Bronchial epithelial cell (primary cell): Measurements from ENCODE around the gene SLC35G1. TPM values are rescaled to one million over a fixed set of nuclear protein-coding genes. Genes with fewer than 3 reads are reported as not detected.

Experiments
- DNase-seq: peaks from one replicate; pipeline ENCODE4 v3.0.0-alpha.2; 2010; ENCODE audit warnings: low read depth
- FAIRE-seq: peaks from 2 replicates; lab custom pipeline; 2011; peaks lifted over from hg19 to GRCh38; lab: Jason Lieb, UNC
- H3K27me3 ChIP-seq: 2 replicates; pipeline ENCODE4 v1.5.1; 2011; ENCODE audit warnings: low read length; ENCODE audit not compliant: control insufficient read depth, insufficient read depth
- H3K36me3 ChIP-seq: 2 replicates; pipeline ENCODE4 v1.5.1; 2011; ENCODE audit warnings: low read length; ENCODE audit not compliant: control insufficient read depth, insufficient read depth
- H3K4me3 ChIP-seq: 2 replicates; pipeline ENCODE4 v1.5.1; 2011; ENCODE audit warnings: mild to moderate bottlenecking, low read depth, low read length, control low read depth
- total RNA-seq: library from RNA; depleted of rRNA; stranded (reverse); fragments of >200 nt; gene quantifications from 2 replicates; pipeline ENCODE4 v1.2.1, GENCODE V29; 2014
- TF ChIP-seq, protein P1 (sequence below): IDR thresholded peaks from 2 replicates; pipeline ENCODE4 v1.5.1; 2011; ENCODE audit warnings: mild to moderate bottlenecking, moderate library complexity, low read length, control low read depth, inconsistent platforms; ENCODE audit not compliant: insufficient read depth, severe bottlenecking

SLC35G1 gene
- total RNA-seq, 1 donor from 2014 or later: 2.1 TPM

DNA sequence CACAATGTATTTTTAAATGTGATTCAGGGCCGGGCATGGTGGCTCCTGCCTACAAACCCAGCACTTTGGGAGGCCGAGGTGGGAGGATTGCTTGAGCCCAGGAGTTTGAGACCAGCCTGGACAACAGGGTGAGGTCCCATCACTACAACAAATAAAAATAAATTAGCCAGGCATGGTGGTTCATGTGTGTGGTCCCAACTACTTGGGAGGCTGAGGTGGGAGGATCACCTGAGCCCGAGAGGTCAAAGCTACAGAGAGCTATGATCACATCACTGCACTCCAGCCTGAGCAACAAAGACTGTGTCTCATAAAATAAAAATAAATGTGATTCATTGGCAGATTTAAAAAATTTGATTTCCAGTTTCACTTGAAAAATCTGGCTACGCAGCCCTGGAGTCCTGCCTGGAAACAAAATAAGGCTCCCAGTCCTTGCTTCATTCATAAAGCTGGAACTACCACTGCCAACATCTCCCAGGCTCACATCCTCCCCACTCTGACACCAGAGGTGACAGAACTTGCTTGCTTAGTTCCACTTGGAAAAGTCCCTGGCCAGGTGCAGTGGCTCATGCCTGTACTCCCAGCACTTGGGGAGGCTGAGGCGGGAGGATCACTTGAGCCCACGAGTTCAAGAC is 27.9 kb upstream of the SLC35G1 start:
- FAIRE-seq: no peak
- Histone ChIP-seq H3K27me3 (peaks cover 4% of the 10 kb centered on the region), H3K4me3 (no peak overlapping the region), H3K36me3 (no peaks in the 10 kb centered on the region)
- DNase-seq: no peak
- TF ChIP-seq, protein P1, sequence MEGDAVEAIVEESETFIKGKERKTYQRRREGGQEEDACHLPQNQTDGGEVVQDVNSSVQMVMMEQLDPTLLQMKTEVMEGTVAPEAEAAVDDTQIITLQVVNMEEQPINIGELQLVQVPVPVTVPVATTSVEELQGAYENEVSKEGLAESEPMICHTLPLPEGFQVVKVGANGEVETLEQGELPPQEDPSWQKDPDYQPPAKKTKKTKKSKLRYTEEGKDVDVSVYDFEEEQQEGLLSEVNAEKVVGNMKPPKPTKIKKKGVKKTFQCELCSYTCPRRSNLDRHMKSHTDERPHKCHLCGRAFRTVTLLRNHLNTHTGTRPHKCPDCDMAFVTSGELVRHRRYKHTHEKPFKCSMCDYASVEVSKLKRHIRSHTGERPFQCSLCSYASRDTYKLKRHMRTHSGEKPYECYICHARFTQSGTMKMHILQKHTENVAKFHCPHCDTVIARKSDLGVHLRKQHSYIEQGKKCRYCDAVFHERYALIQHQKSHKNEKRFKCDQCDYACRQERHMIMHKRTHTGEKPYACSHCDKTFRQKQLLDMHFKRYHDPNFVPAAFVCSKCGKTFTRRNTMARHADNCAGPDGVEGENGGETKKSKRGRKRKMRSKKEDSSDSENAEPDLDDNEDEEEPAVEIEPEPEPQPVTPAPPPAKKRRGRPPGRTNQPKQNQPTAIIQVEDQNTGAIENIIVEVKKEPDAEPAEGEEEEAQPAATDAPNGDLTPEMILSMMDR: no peak

DNA sequence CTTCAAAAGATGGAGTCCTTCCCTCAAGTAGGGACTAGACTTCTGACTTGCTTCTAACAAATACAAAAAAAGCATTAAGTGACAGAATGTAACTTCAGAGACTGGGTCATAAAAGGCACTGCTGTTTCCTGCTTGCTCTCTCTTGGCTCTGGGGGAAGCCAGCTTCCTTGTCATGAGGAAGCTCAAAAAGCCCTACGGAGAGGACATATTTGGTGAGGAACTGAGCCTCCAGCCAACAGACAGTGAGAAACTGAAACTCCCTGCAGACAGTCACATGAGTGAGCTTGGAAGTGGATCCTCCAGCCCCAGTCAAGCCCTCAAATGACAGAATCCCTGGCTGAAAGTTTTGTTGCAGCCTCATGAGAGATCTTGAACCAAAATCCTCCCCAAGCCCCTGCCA is 26.3 kb upstream of the SLC35G1 start:
- H3K36me3 ChIP-seq: no peaks in the 10 kb centered on the region
- FAIRE-seq: no peak
- TF ChIP-seq, protein P1: no peak
- DNase-seq: no peak
- H3K4me3 ChIP-seq: no peak overlapping the region
- H3K27me3 ChIP-seq: peaks cover 4% of the 10 kb centered on the region

DNA sequence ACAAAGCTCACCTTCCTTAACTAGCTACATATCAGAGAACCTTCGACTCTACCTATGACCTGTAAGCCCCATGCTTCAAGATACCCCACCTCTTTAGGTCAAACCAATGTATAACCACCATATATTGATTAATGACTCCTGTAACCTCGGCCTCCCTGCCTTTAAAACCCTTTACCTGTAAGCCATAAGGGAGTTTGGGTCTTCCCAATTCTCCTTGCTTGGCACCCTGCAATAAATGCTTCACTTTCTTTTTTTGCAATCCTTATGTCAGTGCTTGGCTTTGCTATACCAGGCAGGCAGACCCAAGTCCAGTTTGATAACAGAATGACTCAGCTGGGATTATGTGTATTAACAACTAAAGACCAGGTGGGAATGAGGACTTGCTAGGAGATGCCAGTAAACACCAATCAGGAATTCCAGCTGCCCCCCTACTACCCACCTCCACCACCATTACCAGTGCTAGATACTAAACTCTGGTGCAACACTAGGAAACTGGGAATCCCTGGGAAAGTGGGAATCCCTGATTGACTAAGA is 22.0 kb upstream of the SLC35G1 start:
- DNase-seq (peak; percentile 12), FAIRE-seq (no peak)
- TF ChIP-seq, protein P1: no peak
- no peak overlapping the region for H3K4me3 ChIP-seq
- H3K27me3 ChIP-seq: peaks cover 4% of the 10 kb centered on the region
- no peaks in the 10 kb centered on the region for H3K36me3 ChIP-seq

DNA sequence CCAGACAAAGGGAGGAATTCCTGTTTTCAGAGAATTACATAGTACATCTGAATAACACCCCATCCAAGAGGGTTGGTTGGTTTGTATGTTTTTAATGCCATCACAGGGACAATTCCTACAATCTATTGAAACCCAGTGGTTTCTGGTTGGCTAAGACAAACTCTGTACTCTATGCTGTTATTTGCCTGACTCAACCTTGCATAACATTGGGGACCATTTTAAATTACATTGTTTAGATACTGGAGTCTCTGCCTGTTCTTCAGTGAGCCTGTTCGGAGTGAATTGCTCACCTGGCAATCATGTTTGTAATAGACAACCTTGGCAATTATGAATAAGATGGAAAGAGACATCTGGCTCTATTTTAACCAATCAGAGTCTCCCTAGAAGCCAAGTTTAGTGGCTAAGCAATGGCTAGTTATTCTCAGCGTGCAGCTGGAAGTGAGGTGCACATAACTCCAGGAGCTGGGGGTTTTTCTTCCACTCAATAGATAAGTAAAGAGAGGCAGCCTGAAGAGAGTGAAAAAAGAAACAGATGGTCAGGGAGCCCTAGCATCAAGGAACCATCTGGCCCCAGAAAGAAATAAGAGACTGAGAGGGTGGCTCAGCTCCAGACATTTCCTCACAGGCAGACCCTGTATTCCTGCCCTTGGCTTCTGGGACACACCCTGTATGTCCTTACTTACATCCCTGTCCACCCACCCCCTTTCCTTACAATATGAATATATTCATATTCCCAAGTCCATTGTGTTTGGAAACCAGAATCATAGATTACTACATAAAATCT is 21.2 kb upstream of the SLC35G1 start:
- DNase-seq (no peak), FAIRE-seq (no peak)
- Histone ChIP-seq H3K4me3 (no peak overlapping the region), H3K27me3 (peaks cover under 1% of the 10 kb centered on the region), H3K36me3 (no peaks in the 10 kb centered on the region)
- TF ChIP-seq, protein P1: no peak

DNA sequence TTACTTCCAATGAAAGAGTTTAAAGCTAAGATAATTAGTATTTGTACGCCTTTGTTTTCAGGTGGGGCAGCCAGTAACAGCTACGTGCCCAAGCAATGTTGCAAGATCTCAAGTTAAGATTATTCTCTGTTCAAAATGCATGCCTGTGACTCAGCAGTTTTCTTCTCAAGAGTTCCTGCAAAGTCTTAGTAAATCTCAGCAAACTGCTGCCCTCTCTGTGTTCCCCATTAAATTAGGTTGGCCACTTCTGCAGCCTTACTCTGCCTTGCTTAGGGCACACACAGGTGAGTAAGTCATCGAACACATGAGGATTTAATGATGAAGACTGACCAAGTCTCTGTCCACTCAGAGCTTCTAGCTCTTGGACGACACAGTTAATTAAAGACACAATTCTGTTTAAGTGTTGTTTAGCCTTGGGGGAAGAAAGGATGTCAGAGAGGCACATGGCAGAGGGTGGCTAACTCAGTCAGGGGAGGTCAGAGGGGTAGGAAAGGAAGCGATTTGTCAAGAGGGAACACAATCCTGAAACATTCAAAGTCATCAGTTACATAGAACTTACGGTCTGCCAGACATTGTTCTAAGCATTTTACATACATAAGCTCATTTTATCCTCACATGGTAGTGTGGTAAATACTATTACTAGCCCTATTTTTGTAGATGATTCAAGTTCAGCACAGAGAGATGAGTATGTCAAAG is 20.2 kb upstream of the SLC35G1 start:
- Histone ChIP-seq H3K4me3 (no peak overlapping the region), H3K27me3 (no peaks in the 10 kb centered on the region), H3K36me3 (no peaks in the 10 kb centered on the region)
- TF ChIP-seq, protein P1: no peak
- DNase-seq: peak; percentile 60
- peak; percentile 28 for FAIRE-seq
